CD4-positive, alpha-beta T cell treated with Interleukin-17A for 1 hour (primary cell): ENCODE data around the gene USP48.

ENCODE experiments used
- DNase-seq: peaks from one replicate; pipeline ENCODE4 v3.0.0-alpha.2; 2020

Gene USP48

DNA sequence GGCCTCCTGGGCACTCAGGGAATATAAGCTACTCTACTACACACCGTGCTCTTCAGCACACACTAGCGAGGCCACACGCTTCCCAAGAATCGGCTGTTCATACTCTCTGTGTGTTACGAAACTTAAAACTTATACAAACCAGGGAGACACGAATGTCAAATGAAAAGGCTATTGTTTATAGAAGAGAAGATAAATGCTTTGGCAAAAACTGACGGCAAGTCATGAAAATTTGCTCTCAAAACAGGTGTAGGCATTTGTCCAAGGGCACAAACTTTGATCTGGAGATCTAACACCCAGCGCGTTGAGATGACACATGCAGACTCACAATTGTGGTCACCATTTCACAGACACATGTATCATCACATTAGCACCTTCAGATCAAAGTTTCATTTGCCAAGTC is 46.1 kb downstream of the USP48 start:
- no peak for DNase-seq

DNA sequence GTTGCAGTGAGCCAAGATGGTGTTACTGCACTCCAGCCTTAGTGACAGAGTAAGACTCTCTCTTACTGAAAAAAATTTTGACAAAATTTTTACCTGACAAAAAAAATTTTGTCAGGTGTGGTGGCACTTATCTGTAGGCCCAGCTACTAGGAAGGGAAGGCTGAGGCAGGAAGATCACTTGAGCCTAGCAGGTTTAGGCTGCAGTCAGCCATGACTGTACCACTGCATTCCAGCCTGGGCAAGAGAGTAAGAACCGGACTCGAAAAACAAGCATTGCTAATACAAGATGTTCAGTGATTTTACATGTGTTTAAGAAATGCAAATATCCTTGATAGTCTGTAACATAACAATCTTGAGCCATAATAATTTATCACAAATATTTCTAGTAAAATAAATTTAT is 46.9 kb downstream of the USP48 start:
- DNase-seq, result no peak

DNA sequence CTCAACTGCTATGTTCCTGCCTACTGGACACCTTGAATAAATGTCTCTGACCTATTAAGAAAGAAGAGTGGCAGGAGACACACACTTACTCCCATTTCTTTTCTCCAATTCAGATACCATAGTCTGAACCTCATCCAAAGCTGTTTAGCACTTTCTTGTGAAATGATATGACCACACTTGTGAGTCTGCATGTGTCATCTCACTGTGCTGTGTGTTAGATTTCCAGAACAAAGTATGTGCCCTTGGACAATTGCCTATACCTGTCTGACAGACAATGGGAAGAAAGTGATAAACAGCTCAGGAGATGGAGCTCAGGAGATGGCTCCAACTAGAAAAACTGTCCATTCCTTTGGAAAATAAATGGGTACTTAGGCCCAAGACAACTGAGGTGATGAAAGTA is 48.4 kb downstream of the USP48 start:
- DNase-seq, result no peak

DNA sequence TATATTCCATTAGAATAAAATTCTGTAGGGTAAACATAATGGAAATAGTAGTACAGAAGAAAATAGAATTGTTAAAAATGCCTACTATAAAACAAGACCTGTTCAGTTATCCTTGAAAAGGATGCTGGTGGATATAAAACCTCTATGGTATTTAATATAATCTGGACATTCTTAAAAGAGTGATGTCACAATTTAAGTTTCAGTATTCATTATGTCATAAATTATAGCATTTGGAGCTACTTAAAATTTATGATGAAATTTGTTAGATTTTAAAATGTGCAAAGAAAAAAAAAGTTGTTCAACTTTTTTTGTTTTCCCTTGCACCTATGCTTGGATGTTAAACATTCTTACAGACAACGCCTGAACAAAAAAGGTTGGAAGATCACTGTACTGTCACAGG is 50.3 kb downstream of the USP48 start:
- no peak for DNase-seq

DNA sequence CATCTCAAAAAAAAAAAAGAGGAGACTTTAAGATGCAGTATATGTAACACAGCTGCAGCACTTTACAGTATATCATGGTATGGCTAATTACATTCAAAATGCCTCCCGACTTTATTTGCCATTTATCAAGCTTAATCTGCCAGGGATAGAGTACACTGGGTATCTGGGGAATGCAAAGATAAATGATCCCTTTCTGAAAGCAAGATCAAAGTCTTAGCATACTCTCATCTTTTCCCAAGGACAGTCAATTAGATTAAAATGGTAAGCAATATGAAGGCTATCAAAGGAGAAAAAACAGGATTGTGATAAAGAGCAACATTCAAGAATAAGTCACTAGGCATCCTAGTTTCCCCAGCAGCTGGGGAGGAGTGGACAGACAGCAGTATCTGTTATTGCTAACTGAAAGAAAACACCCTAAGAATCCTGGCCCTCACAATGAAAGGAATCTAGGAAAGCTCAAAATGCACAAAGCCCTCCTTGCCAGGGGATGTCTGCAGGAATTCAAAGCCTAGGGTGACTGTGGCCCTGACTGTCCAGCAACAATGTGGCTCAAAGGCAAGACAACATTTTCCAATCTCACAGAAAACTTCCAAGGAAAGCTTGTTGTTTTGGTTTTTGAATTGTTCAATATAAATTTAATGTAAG is 57.1 kb downstream of the USP48 start:
- no peak for DNase-seq

DNA sequence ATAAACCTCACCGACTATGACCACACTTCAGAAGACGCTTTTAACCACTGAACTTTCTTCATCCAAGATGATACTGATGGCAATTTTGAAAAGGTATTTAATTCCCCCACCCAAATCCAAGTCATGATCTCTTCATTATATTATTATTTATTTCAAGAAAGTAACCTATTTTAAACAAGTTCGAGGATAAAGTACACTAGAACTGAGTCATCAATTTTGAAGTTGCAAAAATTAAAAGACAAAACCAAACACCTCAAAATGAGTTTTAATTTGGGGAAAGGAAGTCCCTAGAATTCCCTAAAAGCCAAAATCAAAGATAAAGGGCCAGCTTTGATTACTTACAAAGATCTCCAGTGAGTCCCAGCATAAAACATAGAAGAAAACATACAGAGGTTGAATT is 58.4 kb downstream of the USP48 start:
- no peak for DNase-seq

DNA sequence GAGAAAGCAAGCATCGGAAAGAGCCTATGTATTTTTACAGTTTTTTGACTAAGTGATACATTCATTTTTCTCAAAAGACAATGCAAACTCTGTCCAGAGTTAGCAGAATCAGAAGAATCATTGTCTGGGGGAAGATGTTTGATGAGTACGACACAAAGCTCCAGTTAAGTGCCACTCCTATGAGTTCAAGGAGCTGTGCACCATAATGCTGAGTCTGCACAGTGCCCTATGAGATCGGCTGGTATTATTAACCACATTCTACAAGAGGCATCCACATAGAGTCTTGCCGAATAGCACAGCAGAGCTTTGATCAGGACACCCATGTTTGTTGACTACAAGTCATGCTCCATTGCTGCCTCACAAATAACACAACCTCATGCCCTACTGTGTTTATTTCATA is 58.9 kb downstream of the USP48 start:
- DNase-seq, result no peak

DNA sequence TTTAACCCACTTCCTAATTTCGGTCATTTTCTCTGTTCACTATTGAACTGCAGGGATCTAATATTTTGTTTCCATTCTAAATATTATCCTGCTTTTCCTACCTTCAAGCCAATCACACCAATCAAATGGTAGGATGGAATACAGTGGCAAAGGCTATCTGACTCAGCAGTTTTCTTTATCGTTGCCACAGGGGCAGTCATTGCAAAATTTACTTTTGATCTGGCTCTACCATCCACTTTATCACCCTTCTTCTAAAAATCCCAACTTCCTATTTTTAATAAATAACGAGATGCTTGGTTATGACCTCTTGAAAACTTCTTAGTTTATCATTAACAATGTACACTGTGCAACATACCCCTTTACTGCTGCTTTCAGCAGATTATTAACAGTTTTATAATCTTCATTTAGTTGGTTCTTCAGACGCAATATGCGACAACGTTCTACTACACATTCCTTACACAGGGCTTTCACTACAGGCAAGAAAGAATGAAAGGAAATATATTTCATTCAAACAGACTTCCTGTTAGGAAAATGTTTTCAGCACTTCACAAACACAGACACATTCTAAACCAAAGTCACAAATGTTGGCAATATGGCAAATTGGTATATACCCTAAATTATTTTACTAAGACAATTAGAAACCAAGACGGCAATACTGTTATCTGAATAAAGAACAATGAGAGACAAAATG is 61.5 kb downstream of the USP48 start:
- DNase-seq, result no peak

DNA sequence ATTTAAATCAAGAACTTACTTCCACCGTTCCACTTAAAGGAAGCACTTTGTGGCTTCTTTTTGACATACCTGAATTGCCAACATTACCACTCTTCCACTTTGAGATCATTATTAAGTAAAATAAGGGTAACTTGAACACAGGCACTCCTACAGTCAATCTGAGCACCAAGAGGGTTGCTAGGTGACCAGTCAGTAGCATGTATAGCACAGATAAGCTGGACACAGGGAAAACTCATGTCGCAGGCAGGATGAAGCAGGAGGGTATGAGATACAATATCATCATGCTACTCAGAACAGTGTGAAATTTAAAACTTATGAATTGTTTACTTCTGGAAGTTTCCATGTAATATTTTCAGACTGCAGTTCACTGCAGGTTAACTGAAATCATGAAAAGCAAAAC is 66.8 kb downstream of the USP48 start:
- DNase-seq, result no peak

DNA sequence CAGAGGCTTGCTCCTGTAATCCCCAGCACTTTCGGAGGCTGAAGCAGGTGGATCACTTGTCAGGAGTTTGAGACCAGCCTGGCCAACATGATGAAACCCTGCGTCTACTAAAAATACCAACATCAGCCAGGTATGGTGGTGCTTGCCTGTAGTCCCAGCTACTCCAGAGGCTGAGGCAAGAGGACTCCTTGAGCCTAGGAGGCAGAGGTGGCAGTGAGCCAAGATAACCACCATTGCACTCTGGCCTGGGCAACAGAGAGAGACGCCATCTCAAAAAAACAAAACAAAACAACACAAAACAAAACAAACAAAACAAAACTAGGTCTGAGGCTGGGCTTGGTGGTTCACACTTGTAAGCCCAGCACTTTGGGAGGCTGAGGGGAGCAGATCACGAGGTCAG is 75.1 kb downstream of the USP48 start:
- no peak for DNase-seq

DNA sequence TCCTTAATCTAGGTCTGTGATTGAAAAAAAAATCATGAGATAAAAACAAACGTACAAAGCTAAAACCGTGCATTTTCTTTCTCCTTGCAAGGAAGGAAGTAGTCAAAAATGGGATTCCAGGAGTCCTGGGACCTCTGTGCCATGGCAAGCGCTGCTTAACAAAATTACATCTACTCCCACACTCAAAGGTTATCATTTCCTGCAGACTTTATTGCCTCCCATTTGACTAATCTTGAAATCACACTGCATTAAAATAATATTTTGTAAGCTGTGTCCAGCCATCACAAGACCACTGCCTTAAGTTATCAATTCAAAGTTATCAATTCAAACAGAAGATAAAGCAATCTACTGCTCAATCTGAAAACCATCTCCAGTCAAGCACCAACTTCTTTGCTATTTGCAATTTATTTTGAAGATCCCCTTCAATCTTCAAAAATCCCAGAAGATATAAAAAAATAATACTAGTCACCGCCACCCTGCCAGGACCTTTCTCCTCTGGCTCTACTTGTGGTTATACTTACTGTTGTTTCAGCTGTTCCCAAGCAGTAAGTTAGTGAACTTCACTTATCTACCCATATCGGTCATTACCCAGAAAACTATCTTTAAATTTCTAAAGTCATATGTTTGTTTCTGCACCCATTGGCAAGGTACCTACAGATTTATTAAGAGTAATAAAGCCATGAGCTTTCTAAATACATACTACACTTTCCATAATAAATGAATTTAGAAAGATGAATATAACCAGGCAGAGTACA is 75.7 kb downstream of the USP48 start:
- DNase-seq, result no peak

DNA sequence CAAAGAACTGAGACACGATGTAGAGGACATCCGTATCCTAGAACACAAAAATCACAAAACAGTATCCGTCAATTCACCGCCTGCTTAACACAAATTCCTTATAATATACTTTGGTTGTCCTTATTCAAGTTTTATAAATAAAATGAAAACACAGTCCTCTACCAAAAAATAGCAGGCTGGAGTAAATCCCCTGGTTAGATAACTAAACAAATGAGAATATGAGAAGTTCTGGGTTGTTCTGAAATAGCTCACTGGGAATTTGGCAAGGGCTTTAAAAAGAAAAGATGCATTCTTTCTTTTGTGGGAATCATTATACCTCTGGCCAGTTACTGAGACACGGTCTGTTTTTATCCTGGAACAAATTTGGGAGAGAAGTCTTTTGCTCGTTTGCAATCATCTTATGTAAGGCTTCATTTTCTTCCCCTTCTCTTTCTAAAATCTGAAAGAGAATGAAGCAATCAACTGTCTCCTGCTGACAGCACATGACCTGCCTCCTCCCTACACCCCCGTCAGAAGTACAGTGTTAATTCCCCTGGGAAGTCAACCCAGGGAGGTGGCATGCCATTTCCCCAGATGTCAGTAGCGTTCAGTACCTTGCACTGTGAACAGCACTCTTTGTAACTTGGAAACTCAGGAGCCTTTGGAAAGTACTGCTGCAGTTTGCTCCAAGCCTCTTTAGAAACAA is 76.7 kb downstream of the USP48 start:
- no peak for DNase-seq

DNA sequence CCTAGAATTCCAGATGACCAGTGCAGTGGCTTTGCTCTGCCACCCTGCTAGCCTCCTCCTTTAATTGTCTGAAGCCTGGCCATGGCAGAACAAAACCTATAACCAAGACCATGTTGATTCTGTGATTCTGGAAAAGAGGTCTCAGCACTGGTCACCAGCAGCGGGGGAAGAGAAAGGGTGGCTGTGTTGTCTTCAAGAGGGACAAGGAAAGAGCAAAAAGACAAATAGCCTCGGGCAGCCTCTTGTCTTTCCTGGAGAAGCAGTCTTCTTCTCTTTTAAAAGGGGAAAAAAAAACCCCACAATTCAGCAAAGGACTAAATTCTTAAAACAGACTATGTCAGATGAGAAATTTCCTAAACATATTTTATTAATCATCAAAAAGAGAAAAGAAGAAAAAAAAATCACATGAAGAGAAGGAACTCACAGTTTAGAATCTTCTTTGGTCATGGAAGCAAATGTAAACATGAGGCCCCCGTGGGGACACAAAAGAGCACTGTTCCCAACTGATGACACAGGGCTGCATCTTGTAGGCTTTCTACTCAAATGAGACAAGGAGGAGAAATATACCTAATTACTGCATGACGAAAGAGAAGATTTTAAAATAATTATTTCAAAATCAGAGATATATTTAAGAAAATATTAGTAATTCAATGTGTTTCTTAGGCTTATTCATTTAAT is 77.5 kb downstream of the USP48 start:
- no peak for DNase-seq

DNA sequence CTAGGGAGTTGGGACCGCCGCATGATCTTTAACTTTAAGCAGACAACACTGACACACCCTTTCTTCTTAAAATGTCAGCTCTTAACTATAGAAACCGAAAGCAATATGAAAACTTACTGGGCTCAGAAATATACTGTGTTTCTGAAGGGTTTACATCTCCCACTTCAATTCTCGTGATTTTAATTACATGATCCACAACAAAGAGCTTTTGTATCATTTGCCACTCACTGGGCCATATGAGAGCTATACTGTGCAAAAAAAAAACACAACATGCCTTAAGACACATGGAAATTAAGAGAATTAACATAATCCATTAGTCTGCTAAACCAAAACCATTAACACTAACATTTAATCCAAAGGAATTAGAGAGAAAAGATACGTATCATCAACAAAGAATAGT is 78.8 kb downstream of the USP48 start:
- no peak for DNase-seq

DNA sequence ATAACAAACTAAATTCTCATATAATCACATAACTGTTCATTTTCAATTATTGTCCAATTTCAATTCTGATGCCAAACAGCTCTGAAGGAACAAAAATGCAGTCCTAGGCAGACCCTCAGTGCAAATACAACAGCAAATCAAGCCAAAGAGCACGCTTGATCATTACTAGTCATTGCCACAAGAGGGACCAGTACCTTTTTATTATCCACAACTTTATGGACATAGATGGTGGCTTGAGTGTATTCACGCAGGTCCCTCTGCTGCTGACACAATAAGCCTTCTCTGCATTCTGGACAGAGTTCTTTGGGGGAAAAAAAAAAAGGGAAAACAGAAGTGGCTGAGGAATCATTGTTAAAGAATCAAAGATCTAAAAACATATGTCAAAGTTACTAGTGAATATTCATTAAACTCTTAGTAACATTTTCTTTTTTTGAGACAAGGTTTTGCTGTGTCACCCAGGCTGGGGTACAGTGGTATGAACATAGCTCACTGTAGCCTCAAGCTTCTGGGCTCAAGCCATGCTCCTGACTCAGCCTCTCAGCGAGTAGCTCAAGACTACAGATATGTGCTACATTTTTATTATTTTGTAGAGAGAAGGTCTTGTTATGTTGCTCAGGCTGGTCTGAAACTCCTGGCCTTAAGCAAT is 79.5 kb downstream of the USP48 start:
- peak; percentile 25 for DNase-seq

DNA sequence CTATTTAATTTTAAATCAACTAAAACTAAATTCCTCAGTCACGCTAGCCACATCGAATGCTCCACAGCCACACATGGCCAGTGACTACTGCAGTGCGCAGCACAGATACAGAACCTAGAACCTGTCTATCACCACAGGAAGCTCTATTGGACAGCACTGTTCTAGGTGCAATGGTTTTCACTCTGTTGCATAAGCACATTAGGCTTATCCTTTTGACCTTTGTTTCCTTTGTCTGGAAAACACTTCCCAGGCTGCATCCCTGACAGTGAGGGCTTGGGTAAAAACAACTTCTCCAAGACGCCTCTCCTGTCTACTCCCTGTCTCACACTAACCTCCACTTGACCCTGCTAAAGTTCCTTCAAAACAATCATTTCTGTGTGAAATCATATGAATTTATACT is 80.2 kb downstream of the USP48 start:
- no peak for DNase-seq

DNA sequence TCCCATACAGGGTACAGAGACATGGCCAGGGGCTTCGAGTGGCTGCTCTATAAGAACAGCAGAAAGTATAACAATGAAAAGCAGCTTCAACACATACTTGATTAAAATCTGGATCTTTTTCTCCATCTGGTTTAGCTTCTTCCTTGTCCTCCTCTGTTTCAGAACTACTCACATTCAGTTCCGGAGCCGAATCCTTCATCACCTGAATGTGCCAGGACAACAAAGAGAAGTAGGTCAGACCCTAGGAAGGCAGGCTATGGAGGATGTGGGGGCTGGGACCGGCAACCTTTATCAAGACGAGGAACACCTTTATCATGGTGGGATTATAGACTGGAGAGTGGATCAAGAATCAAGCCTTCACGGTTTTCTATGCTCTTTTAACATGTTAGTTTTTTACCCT is 81.5 kb downstream of the USP48 start:
- no peak for DNase-seq

DNA sequence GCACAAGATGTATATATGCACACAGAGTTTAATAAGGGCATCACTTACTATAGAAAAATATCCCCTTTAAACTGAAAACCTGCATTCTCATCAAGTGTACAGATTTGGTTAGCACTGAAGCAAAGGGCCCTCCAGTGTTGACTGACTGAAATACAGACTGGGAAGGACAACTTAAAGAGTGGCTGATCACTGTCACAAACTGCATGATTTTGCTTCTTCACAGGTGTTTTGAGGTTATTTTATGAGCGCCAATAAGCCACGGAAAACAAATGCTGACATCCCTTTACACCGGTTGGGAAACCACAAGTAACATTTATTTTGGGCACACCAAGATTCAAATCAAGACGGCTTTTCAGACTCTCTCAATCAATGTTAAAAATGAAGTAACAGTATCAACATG is 82.9 kb downstream of the USP48 start:
- no peak for DNase-seq

DNA sequence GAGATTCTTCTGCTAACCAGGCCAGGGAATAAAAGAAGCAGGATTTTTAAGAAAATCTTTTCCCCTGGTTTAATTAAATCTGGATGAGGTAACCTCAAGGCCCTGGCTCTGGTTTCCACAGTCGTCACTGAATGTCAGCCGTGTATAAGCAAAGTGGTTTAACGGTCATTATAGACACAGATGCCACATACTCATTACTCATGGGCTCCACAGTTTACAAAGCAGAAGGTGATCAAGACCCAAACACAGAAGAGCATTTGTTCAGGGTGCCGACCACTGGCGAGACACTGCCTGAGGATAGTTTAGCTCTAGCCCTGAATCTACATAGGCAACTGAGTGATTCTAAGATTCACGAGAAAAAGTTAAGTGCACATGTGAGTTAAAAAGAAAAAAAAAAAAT is 86.0 kb downstream of the USP48 start:
- DNase-seq, result no peak

DNA sequence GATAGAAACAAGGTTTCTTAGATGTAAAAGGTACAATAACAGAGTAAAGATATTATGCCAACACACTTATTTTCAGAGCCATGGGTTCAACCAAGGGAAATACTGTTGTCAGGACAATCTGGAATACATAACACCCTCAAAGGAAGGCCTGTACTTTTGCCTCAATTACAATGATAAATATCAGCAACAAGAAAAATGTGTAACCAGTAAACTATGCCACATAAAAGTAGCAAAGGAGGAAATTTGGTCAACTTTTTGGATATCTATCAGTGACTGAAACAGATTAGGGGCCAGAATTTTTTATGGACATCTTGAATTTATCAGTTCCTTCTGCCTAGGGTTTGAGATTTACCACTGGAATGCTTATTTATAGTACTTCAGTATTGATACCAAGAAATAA is 89.2 kb downstream of the USP48 start:
- no peak for DNase-seq

DNA sequence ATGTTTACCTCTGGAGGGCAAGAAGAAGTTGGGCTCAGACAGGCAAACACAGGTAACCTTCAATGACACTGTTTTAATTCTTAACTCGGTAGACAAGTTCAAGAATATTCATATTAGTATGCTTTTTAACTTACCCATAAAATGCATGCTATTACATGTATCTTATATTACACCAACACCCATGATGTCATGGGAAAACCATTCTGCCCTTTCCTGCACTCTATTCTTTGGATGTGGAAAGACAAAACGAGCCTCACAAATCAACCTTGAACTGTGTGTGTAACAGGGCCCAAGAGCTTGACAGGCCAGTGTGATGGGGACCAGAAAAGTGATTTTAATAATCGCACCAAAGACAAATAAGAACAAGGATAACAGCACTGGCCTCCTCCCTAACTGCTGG is 91.2 kb downstream of the USP48 start:
- DNase-seq, result no peak

DNA sequence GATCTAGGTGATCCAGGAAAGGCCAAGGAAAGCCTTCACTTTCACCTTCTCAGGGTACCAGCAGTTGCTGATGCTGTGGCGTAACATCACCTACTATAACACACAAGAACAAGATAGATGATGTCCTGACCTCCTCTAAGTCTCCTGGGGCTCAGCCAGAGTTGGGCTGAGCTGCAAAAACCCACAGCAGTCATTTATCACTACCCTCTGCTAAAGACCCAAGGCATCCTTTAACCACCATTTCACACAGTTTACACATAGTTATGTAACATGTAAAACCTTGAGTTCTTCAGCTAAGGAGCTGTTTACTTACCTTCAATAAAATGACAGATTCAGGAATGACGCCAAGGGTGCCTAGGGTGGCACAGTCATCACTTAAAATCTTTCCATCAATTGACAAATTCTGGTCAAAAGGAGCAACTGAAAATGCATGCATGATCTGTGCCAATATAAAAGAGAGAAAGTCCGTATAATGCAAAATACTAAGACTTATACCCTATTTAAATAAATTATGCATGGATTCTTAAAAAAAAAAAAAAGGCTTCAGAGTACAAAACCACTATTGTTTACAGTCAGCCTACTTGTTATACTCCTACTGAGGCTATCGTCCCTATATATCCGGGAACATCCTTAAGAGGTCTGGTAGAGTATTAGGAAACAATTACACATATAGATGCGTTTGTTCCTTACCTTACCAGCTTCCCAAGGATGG is 93.1 kb downstream of the USP48 start:
- no peak for DNase-seq
